ENCODE results near the gene UBE2L6.

Gene UBE2L6

GRCh38 chr11:57567515-57568329, at the start of gene UBE2L6:
Gene UBE2L6, minus strand, starts transcription at chr11:57567672. Its CDS starts 61 bp downstream, at chr11:57567611.
- DNase-seq (ENCODE audit: low read depth), result peak; percentile 31

GRCh38 chr11:57616595-57616994, 49.1 kb upstream of the UBE2L6 start:
- DNase-seq (ENCODE audit: low read depth), result no peak

GRCh38 chr11:57615308-57615707, 47.8 kb upstream of the UBE2L6 start:
- no peak for DNase-seq (ENCODE audit: low read depth)

GRCh38 chr11:57614234-57614772, 46.8 kb upstream of the UBE2L6 start:
- no peak for DNase-seq (ENCODE audit: low read depth)

- no peak for DNase-seq (ENCODE audit: low read depth)
These were observed 42.7 kb upstream of the UBE2L6 start for GRCh38 chr11:57610170-57610569.

GRCh38 chr11:57605028-57605420, 37.6 kb upstream of the UBE2L6 start:
- no peak for DNase-seq (ENCODE audit: low read depth)

GRCh38 chr11:57604296-57605027, 37.0 kb upstream of the UBE2L6 start:
- DNase-seq (ENCODE audit: low read depth), result no peak

- no peak for DNase-seq (ENCODE audit: low read depth)
These were observed 33.8 kb upstream of the UBE2L6 start for GRCh38 chr11:57601297-57601696.

- no peak for DNase-seq (ENCODE audit: low read depth)
These were observed 31.9 kb upstream of the UBE2L6 start for GRCh38 chr11:57599381-57599780.

GRCh38 chr11:57598831-57599155, 31.3 kb upstream of the UBE2L6 start:
- DNase-seq (ENCODE audit: low read depth), result no peak

GRCh38 chr11:57597916-57598830, 30.7 kb upstream of the UBE2L6 start:
- DNase-seq (ENCODE audit: low read depth), result no peak

GRCh38 chr11:57597461-57597915, 30.0 kb upstream of the UBE2L6 start, which contains the start of gene SERPING1:
Gene SERPING1, plus strand, starts transcription at chr11:57597685. Its CDS starts 586 bp downstream, at chr11:57598271.
- no peak for DNase-seq (ENCODE audit: low read depth)

GRCh38 chr11:57596266-57596885, 28.9 kb upstream of the UBE2L6 start:
- no peak for DNase-seq (ENCODE audit: low read depth)

GRCh38 chr11:57588046-57588710, 20.7 kb upstream of the UBE2L6 start:
- no peak for DNase-seq (ENCODE audit: low read depth)

- DNase-seq (ENCODE audit: low read depth), result no peak
These were observed 19.3 kb upstream of the UBE2L6 start for GRCh38 chr11:57586711-57587245.

GRCh38 chr11:57585301-57585700, 17.8 kb upstream of the UBE2L6 start:
- no peak for DNase-seq (ENCODE audit: low read depth)

- DNase-seq (ENCODE audit: low read depth), result no peak
These were observed 16.9 kb upstream of the UBE2L6 start for GRCh38 chr11:57584341-57584740.

GRCh38 chr11:57574061-57574460, 6.6 kb upstream of the UBE2L6 start:
- no peak for DNase-seq (ENCODE audit: low read depth)

- DNase-seq (ENCODE audit: low read depth), result no peak
These were observed 4.1 kb upstream of the UBE2L6 start for GRCh38 chr11:57571606-57572005.

GRCh38 chr11:57568330-57568766, 876 bp upstream of the UBE2L6 start:
- DNase-seq (ENCODE audit: low read depth), result peak; percentile 85

All from activated gamma-delta T cell treated with anti-CD3 and anti-CD28 coated beads, Interleukin-2, amount 50 U/mL, for 16 hours (primary cell).